HUES48 (cell line): Measurements from ENCODE around the gene CMSS1.
"Not testable (repeated sequence)": the region's sequence is repeated elsewhere in the genome, so short reads cannot be mapped to it uniquely, and the experiment has no call there.

Experiments used
- H3K27ac ChIP-seq: one replicate; pipeline ENCODE4 v1.7.0; 2013; ENCODE audit warnings: low read depth, low read length, inconsistent platforms
- H3K27me3 ChIP-seq: 2 replicates; pipeline ENCODE4 v1.6.1; 2013; ENCODE audit warnings: mild to moderate bottlenecking, low read length; ENCODE audit not compliant: control insufficient read depth, insufficient read depth
- H3K36me3 ChIP-seq: 2 replicates; pipeline ENCODE4 v1.6.1; 2013; ENCODE audit warnings: low read length; ENCODE audit not compliant: control insufficient read depth, insufficient read depth
- H3K4me1 ChIP-seq: 2 replicates; pipeline ENCODE4 v1.6.1; 2013; ENCODE audit warnings: mild to moderate bottlenecking, low read length; ENCODE audit not compliant: control insufficient read depth, insufficient read depth
- H3K4me3 ChIP-seq: 2 replicates; pipeline ENCODE4 v1.5.1; 2013; ENCODE audit warnings: mild to moderate bottlenecking, low read depth, low read length
- H3K9ac ChIP-seq: 2 replicates; pipeline ENCODE4 v1.6.1; 2013; ENCODE audit warnings: mild to moderate bottlenecking, low read depth, low read length, moderate library complexity
- H3K9me3 ChIP-seq: 2 replicates; pipeline ENCODE4 v1.6.1; 2013; ENCODE audit warnings: low read length; ENCODE audit not compliant: control insufficient read depth, insufficient read depth

Gene CMSS1

DNA sequence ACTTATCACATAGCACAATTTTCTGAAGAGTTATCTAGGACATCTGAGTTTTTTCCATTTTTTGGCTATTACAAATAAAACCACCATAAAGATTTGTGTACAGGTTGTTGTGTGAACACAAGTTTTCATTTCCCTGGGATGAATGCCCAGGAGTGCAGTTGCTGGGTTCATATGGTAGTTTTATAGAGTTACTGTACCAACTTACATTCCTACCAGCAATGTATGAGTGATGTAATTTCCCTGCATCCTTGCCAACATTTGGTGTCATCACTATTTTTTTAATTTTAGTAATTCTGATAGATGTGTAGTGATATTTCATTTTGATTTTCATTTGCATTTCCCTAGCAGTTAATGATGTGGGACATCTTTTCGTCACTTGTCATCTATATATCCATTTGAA, 276.2 kb downstream of the CMSS1 start:
- no peak overlapping the region for H3K9ac ChIP-seq
- H3K27me3 ChIP-seq: no peaks in the 10 kb centered on the region
- no peaks in the 10 kb centered on the region for H3K36me3 ChIP-seq
- H3K4me1 ChIP-seq: peaks cover 19% of the 10 kb centered on the region
- no peak overlapping the region for H3K27ac ChIP-seq
- H3K4me3 ChIP-seq: no peak overlapping the region
- H3K9me3 ChIP-seq: no peaks in the 10 kb centered on the region

DNA sequence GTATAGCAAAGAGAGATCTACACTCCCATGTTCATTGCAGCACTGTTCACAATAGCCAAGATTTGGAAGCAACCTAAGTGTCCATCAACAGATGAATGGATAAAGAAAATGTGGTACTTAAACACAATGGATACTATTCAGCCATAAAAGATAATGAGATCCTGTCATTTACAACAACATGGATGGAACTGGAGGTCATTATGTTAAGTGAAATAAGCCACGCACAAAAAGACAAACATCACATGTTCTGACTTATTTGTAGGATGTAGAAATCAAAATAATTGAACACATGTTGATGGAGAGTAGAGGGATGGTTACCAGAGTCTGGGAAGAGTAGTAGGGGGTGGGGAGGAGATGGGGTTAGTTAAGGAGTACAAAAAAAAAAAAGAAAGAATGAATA, 278.6 kb downstream of the CMSS1 start:
- H3K9ac ChIP-seq, H3K4me3 ChIP-seq, H3K4me1 ChIP-seq, H3K9me3 ChIP-seq, H3K27me3 ChIP-seq, H3K27ac ChIP-seq, H3K36me3 ChIP-seq: not testable (repeated sequence)

DNA sequence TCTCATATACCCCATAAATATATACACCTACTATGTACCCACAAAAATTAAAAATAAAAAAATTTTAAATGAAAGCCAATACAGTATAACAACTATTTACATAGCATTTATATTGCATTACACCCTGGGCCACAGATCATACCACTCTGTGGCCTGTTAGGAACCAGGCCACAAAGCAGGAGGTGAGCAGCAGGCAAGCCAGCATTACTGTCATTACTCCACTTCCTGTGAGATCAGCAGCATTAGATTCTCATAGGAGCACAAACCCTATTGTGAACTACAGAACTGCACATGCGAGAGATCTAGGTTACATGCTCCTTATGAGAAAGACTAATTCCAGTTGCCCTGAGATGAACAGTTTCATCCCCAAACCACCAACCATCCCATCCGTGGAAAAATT, 279.2 kb downstream of the CMSS1 start:
- no peak overlapping the region for H3K9ac ChIP-seq
- no peak overlapping the region for H3K27ac ChIP-seq
- no peaks in the 10 kb centered on the region for H3K4me1 ChIP-seq
- no peaks in the 10 kb centered on the region for H3K36me3 ChIP-seq
- H3K4me3 ChIP-seq: no peak overlapping the region
- H3K27me3 ChIP-seq: no peaks in the 10 kb centered on the region
- no peaks in the 10 kb centered on the region for H3K9me3 ChIP-seq

DNA sequence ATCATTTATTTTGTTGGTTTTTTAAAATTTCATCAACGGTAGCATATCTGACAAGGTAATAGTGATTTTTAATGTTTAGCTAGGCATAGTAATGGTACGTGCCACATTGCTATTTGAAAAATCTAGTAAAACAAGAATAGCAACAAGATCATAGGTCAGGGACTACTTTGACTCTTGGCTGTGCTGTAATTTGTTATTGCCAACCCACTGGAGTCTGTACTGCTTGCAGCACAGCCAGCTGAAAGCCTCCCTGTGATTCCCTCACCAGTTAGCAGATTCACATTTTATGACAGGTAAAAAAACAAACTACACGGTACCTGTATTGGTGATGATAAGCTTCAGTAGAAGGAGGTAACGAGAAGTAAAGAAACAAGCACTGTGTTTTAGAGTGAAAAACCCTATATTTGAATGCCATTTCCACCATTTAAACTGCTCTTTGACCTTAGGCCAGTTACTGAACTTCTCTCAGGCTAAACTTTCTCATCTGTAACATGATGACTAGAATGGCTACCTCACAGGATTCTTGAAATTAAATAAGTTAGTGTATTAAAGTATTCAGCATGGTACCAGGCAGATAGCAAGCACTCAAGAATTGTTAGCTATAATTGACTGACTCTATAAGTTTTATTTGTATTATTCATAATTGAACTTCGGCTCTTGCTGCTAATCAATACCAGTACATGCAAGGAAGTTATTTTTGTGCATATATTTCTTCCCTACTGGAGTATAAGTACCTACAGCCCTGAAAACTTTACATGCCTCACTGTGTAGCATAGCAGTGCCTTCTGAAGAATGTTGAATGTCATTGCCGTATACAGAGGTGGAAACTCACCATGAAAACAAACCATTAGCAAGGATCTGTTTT, 280.5 kb downstream of the CMSS1 start:
- Histone ChIP-seq H3K4me1 (no peaks in the 10 kb centered on the region), H3K36me3 (no peaks in the 10 kb centered on the region), H3K4me3 (no peak overlapping the region), H3K27ac (no peak overlapping the region), H3K27me3 (no peaks in the 10 kb centered on the region), H3K9me3 (no peaks in the 10 kb centered on the region), H3K9ac (no peak overlapping the region)

DNA sequence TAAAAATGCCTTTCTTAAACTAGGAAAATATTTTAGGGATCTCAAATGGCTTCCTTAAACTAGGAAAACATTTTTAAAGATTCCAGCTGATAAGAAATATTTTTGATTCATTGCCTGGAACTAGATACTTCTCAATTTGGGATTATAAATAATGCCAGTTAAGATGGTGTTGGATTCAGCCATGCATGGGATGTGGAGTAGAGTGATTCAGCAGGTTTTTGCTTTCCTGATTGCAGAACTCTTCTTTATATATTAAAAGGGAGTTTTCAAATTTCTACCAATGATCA, 281.1 kb downstream of the CMSS1 start:
- Histone ChIP-seq H3K27ac (no peak overlapping the region), H3K9me3 (no peaks in the 10 kb centered on the region), H3K36me3 (no peaks in the 10 kb centered on the region), H3K4me1 (no peaks in the 10 kb centered on the region), H3K27me3 (no peaks in the 10 kb centered on the region), H3K4me3 (no peak overlapping the region), H3K9ac (no peak overlapping the region)

DNA sequence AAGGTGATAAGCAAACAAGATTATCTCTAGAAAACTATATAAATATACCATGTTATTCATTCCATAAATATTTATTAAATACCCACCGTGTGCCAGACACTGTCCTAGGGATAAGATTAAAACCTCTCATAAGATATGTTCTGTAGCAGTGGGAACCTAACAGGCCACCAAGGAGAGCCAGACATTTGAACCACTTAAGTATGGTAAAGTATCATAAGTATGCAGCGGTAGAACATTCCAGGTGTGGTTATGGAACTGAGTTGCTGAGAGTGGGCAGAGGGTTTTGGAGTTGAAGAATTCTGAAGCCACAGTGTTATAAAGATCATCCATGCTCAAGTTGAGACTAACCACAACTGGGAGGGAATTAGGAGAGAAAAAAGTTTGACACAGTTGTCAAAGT, 282.0 kb downstream of the CMSS1 start:
- Histone ChIP-seq H3K4me1 (no peaks in the 10 kb centered on the region), H3K9ac (no peak overlapping the region), H3K27me3 (no peaks in the 10 kb centered on the region), H3K9me3 (no peaks in the 10 kb centered on the region), H3K36me3 (no peaks in the 10 kb centered on the region), H3K4me3 (no peak overlapping the region), H3K27ac (no peak overlapping the region)

DNA sequence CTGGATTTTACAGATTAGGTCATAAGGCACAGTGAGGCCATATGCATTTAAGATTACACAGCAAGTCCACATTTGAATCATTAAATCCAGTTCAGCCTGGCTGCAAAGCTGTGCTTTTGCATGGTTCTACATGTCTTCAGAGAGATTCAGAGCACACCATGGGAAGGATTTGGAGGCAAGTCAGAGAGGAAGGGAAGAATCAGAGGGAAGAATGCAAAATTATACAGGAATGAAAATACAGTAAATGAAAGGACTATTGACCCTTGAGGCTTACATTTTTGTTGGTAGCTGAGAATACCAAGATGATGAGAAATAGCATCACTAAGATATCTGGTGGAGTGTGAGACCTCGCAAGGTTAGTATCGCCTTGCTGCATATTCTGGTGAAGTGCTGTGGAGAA, 282.8 kb downstream of the CMSS1 start:
- Histone ChIP-seq H3K36me3 (no peaks in the 10 kb centered on the region), H3K9me3 (no peaks in the 10 kb centered on the region), H3K4me1 (0 out of 2 replicates have a peak, but pooled peaks cover 3% of the 10 kb centered on the region), H3K9ac (no peak overlapping the region), H3K27me3 (no peaks in the 10 kb centered on the region), H3K27ac (no peak overlapping the region), H3K4me3 (no peak overlapping the region)

DNA sequence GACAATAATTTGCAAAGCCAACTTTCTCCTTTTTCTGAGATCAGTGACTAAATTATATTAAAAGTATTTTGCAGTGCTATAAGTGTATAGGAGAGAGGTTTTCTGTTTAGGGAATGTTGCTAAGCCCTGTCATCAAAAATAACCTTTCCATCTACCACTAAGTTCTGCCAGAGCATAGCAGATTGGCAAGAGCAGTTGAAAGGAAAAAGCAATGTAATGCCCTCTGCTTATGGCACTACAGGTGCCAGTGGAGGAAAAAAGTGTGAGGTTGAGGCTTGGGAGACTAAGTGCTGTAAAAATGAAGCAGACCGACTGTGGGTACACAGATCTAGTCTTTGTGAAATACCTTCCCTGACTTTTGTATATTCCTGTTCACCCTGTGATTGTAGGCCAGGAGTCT, 285.1 kb downstream of the CMSS1 start:
- Histone ChIP-seq H3K27me3 (no peaks in the 10 kb centered on the region), H3K9me3 (no peaks in the 10 kb centered on the region), H3K36me3 (no peaks in the 10 kb centered on the region), H3K4me3 (no peak overlapping the region), H3K9ac (no peak overlapping the region), H3K27ac (no peak overlapping the region), H3K4me1 (0 out of 2 replicates have a peak, but pooled peaks cover 6% of the 10 kb centered on the region)

DNA sequence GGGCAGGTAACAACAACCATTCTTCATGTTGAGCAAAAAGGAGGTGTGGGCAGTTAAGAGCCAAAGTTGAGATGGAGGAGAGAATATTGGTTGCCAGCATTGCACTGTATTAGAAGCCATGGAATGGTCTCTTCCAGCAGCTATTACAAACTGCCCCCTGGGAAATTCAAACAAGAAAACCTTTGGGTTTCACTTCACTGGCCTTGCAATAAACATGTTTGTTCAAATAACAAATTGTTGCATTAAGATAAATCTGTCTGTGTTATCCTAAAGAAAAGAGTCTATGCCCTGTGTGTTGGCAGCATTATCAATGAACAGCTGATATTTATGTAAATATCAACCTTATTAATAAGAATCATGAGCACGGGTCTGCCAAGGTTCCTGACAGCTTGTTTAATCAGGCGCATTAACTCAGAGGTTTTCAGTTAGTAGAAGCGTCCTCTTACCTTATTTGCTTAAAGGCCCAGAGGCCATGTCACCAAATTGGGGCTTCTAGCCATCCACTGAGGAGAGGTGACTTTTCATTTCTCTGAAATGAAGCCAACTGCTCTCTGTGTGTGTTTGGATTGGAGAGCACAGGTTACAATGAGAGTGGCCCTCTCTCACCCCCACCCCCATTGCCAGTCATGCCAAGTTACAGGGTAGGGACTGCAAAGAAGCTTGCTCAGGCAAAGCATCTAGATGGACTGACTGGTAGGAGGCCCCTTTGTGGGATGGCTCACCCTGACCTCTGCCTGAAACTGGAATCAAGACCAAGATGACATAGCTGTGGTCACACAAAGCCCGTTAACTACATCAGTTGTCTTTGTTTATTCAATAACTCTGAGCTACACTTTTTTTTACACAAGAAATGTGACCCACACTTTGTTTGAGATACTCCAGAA, 286.1 kb downstream of the CMSS1 start:
- Histone ChIP-seq H3K4me3 (no peak overlapping the region), H3K27me3 (no peaks in the 10 kb centered on the region), H3K9ac (no peak overlapping the region), H3K27ac (no peak overlapping the region), H3K9me3 (no peaks in the 10 kb centered on the region), H3K36me3 (no peaks in the 10 kb centered on the region), H3K4me1 (0 out of 2 replicates have a peak, but pooled peaks cover 6% of the 10 kb centered on the region)

DNA sequence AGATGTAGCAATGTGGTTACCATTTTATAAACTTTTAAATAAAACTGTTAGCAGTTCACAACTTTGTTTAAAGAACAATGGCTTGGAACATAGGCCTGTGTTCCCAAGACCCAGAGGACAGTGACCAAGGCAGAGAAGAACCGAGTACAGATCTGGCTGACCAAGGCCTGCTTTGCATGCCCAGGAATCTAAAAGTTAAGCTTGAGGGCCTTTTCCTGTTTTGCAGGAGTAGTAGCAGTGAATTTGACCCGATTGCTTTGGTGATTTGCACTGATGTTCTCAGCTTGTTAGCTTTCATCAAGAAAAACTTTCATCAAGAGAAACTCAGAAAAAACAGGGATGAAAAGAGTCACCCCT, 286.8 kb downstream of the CMSS1 start:
- no peaks in the 10 kb centered on the region for H3K9me3 ChIP-seq
- H3K27me3 ChIP-seq: no peaks in the 10 kb centered on the region
- H3K4me3 ChIP-seq: no peak overlapping the region
- no peak overlapping the region for H3K27ac ChIP-seq
- 0 out of 2 replicates have a peak, but pooled peaks cover 6% of the 10 kb centered on the region for H3K4me1 ChIP-seq
- H3K36me3 ChIP-seq: no peaks in the 10 kb centered on the region
- no peak overlapping the region for H3K9ac ChIP-seq

DNA sequence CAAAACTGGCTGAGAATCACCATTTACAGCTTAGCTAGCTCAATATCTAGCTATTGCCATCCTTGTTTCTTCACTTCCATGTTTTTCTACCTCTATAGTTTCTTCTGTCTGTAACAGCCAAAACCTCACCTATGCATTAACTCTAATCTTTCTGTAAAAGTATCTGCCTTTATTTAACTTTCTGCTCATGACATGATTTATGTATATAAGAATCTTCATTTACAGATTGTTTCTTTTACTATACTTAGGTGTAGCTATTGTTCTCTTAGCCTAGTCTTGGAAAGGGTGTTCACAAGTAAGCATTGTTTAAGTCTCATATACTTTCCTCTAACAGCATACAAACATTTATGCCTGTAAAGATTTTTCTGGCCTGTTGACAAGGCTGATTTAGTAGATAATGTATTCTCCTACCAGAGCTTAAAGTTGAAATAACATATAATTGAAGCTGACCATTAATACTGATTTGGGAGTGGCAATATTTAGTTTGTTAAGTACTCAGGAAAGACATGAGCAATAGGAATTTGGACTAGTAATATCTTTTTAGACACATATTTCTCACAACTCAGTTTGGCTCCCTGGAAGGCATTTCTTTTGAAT, 287.3 kb downstream of the CMSS1 start:
- Histone ChIP-seq H3K9ac (no peak overlapping the region), H3K9me3 (no peaks in the 10 kb centered on the region), H3K27me3 (no peaks in the 10 kb centered on the region), H3K36me3 (no peaks in the 10 kb centered on the region), H3K4me3 (no peak overlapping the region), H3K4me1 (0 out of 2 replicates have a peak, but pooled peaks cover 6% of the 10 kb centered on the region), H3K27ac (no peak overlapping the region)
